DMS153 treated with DMSO at 0.1 percent for 48 hours (cell line): ENCODE data around the gene CALB2.
"Not testable (repeated sequence)": the region's sequence is repeated elsewhere in the genome, so short reads cannot be mapped to it uniquely, and the experiment has no call there.

Source experiments
- DNase-seq: peaks from one replicate; lab custom pipeline; 2025; ENCODE audit not compliant: unreplicated experiment; lab: John Stamatoyannopoulos, UW

CALB2 gene, protein sequence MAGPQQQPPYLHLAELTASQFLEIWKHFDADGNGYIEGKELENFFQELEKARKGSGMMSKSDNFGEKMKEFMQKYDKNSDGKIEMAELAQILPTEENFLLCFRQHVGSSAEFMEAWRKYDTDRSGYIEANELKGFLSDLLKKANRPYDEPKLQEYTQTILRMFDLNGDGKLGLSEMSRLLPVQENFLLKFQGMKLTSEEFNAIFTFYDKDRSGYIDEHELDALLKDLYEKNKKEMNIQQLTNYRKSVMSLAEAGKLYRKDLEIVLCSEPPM

DNA sequence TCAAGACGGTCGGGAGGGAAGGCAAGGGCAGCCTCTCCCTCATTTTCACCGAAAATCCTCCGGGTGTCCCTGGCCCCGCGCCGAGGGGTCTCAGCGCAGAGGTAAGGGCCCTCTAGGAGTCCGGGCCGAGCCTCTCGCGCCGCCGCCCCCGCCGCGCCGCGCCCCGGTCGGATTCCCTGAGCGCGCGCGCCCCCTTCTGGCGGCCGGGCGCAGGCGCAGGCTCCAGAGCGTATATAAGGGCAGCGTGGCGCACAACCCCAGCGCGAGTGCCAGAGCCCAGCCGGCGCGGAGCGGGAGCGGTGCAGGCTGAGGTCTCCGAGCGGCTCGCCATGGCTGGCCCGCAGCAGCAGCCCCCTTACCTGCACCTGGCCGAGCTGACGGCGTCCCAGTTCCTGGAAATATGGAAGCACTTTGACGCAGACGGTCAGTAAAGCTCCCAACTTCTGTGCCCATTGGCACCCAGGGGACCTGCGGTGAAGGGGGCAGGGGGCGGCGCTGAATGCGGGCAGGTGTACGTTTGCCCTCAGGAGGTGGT is at the start of gene CALB2:
TSS of gene CALB2 (plus strand) at position 260 of the 535 bp plus-strand sequence. CDS start at position 330, 70 bp downstream.
- peak; percentile 39 for DNase-seq

DNA sequence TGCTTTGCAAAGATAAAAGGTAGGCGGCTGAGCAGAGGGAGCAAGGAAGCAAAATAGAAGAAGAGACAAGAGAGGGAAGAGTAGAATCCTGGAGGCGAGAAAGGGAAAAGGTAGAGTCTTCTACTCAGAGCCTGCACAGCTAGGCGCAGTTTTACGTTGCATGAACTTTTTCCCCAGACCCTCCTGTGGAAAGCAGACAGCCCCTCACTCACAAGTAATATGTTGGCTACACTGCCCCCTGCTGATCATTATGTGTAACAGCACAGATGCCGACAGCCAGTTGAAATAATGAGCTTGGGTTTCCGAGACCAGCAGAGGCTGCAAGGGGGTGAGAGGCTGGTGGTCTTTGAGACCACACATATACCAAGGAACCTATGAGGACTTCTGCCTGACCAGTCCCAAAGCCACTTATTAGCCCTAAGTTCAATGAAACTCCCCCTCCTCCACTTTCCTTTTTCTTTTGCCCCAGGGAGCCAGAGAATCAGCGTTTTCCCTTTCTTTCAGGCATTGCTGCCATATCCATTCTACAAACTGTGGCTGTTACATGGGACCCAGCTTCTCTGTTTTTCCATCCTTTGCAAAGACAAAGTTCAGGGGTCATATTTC is 46.9 kb upstream of the CALB2 start:
- DNase-seq = peak; percentile 17

DNA sequence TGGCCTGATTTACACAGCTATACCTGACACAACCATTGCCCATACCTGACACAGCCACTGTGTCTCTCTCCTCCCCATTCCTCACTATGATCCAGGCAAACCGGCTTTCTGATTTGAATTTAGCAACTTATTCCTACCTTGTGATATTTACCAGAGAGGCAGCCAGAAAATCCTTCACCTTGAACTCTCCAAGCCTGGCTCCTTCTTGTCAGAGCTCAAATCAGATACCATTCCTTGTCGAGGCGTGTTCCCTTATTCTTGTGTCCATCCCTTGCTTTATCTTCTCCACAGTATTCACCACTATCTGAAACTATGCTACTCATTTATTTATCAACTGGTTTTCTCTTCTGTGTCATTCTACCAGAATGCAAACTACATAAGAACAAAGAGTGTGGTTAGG is 44.9 kb upstream of the CALB2 start:
- DNase-seq = not testable (repeated sequence)

DNA sequence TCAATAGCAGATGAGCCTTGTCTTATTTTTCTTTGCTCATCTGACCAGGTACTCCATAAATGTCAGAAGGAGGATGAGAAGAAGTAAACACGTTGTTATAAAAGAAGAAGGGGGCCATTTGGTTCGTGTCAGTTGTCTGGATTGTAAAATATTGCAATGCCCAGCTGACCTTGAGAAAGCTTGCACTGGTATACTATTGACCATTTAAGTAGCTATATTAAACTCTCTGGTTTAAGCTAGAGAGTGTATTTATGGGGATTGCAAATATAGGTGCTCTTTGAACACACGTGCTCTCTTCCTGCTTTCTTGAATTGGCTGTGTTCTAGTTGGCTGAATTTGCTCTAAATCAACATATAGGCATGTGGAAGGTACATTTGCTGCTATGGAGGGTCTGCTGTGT is 43.3 kb upstream of the CALB2 start:
- DNase-seq = no peak

DNA sequence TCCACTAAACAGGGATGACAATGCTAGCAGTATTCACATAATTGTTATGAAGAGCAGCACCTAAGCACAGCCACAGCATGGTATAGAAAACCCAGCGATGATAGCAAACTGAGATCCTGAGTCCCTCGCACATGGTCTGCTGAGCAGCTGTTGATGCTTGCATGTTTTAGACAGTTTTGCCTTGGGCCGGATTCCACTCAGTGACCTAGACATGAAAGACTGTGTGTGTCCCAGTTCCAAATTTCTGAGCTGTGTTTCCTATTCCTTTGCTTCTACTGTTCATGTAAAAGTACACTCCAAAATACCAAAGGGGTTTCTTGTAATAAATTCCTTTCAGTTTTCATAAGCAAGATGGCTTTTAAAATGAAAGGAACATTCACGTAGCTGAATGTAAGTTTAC is 38.5 kb upstream of the CALB2 start:
- no peak for DNase-seq

DNA sequence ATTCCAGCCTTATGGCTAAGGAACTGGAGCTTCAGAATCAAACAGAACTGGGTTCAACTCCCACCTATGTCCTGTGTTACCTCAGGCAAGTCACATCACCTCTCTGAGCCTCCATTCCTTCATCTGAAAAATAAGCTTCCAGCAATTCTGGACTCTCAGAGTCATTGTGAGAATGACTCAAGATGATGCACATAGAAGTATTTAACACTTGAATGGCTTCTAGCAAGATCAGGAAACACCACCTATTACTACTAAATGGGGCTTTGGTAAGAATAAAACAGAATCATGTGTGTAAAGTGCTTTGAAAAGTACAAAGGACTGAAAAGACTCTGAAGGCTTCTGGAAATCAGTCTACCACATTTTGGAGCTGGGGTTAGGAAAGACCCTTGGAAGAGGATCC is 30.8 kb upstream of the CALB2 start:
- no peak for DNase-seq

DNA sequence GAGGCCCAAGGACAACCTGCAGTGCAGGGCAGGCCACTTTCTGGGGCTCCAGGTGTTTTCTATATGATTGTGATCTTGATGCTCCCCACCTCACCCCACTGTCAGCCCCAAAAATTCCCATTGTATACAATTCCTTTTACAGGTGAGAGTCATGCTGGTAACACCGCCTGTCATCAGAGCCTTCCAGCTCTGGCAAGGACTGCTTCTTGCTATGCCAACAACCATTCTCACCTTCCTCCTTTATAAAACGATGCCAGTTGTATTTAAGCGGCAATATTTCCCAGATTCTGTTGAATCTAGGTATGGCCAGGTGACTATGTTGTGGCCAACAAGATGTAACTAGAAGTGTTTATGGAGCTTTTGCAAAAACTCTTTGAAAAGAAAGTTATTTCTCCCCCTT is 30.4 kb upstream of the CALB2 start:
- no peak for DNase-seq

DNA sequence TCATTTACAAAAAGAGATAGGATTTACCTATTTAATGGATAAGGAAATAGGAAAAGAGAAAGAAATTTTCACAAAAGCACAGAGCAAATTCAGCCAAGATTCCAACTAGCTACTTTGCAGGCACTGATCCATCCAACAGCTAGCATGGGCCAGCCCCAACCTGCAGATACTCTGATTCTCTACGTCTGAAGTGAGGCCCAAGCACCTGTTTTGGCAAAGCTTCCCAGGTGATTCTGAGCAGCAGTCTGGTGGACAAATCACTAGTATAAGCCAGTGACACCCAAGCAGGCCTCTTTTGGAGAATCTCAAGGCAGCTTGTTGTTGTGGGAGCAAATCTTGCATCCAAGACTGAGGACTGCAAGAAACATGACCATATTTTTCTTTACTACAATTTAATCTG is 20.9 kb upstream of the CALB2 start:
- no peak for DNase-seq

DNA sequence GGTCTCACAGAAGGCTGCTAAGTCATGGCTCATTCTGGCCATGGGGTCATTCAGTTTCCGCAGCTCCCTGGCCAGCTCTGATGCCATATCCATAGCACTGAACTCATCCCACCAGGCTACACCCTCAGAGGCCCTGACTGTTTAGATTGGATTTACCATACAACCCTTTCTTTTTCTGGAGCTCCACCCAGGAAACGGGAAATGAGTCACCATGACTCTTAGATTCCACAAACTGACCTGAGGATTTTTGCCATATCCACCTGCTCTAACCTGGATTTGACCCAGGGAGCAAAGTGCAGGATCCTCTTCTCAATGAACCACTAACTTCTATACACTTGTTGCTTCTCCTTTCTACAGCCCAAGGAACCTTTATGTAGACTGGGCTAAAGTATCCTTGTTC is 20.3 kb upstream of the CALB2 start:
- no peak for DNase-seq

DNA sequence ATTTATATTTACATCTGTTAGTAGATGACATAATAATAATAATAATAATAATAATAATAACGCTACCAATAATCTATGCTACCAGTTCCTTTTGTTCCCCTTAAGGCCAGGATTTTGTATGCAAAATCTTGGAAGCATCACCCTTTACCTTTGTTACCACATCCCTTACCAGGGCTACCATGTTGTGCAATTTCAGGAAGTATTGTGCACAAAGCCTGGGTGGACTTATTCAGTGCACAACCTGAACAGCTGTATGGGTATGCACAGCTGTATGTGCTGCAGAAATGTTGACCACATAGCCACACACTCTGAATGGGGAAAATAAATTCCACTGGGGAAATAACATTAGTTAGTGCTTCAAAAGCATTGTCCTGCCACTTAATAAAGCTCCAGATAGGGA is 19.9 kb upstream of the CALB2 start:
- no peak for DNase-seq

DNA sequence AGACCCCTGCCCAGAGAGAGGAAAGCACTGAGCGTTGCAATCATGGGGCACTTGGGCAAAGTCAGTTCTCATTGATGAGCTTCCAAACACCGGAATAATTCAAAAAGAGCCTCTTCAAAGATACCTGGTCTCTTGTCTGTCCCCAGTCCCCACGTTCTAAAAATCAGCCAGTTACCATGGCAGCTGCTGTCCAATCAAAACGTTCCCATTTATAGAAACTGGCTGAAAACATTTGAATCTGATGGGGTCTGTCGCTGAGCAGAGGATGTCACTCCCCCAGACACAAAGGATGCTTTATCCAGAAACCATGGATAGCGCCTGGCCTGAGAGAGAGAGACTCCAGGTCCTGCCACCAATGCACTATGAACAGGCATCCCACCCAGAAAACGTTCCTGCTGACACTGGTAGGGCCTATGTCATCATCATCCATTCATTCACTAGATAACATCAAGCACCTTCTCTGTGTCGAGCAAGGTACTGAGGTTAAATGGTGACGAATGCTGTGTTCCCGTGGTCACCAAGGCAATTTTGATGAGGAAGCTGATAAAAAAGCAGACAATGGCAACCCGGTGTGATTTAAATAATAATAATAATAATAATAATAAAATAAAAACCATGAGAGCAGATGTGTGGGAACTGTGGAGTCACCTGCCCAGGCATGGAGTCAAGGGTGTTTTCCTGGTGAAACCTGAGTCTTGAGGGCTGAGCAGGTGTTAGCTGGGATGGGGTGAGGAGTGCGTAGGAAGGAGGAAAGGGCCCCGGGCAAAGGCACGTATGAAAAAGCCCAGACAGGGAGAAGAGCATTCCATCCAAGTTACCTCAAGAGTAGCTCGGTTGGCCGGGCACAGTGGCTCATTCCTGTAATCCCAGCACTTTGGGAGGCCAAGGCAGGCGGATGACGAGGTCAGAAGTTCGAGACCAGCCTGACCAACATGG is 19.0 kb upstream of the CALB2 start:
- DNase-seq = no peak

DNA sequence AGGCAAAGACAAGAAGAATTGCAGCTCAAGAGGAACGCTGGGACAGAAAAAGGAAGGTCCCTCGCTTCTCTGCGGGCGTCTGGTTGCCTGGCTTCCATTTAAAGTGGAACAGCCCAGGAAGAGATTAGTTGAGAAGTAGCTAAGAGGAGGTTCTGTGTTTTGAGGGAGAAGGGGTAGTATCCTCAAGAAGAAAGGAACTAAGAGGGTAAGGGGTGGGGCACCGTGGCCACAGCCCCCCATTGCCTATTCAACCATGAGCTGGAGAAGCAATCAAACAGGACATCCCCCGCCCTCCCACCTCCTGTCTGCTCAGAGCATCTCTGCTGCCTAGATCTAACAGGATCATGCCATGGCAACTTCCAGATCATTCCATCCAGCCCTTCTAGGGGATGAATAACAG is 18.1 kb upstream of the CALB2 start:
- DNase-seq = no peak

DNA sequence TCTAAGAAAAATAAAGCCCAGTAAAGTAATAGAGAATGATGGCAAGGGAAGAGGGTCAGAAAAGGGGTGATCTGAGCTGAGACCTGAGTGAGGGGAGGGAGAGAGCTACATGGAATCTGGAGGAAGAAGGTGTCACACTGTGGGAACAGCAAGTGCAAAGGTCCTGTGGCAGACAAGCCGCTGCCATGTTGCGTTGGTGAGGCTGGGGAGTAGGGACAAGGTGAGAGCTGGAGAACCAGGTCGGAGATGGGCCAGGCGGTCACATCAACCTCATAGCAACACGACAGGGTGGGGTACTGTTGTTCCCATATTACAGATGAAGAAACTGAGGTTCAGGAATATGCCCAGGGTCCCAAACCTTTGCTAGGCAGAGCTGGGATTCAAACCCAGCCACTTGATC is 16.6 kb upstream of the CALB2 start:
- DNase-seq = no peak

DNA sequence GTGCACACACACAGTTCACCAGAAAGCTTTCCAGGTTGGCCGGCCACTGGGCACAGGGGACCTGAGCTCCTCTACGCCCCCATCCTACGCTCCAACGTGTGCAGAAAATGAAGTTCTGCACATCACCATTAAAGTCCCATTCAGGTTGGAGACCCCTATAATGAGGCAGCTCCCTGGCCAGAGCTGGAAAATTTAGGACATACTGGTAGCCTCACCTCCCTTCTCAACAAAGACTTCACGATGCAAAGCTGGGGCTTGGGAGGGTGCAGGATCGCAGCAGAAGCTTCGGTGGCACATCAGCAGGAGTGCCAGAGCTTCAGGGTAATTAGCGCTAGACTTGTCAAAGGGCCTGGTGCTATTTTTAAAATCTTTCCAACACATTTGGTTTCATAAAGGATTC is 15.4 kb upstream of the CALB2 start:
- DNase-seq = no peak

DNA sequence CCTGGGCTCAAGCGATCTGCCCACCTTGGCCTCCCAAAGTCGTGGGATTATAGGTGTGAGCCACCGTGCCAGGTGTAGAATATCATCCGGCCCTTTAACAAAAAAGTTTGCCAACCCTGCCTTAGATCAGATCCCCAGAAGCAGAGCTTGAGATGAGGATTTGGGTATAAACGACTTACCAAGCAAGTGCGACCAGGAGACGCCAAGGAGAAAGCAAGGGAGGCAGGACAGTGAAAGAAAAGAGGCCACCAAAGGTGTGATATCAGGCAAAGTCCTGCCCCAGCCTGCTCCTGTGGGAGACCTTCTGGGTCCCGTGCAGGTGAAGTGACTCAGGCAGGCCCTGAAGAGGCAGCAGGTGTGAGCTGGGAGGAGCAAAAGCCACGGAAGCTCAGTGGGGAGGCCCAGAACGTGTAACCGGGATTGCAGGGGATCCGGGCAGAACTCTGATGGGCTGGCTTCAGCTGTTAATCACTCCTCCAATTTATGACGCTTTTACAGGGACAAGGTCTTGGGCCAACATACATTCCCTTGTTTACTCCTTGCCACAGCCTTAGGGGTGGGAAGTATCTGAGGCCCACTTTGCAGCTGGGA is 14.1 kb upstream of the CALB2 start:
- no peak for DNase-seq

DNA sequence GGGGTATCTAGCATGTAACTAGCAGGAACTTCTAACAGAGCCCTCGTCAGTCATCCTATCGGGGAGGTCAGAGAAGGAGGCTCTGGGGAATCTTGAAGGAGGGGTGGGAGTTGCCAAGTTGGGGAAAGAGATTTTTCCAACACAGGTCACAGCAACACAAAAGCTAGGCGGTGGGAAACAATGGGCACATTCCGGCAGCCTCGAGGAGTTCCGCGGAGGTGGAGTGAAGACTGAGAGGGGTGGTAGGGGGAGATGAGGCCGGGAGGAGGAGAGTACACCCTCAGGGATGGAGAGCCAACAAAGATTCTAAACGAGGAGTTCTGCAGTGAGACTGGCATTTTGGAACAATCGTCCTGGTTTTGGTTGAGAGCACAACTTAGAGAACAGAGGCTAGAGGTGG is 13.5 kb upstream of the CALB2 start:
- no peak for DNase-seq

DNA sequence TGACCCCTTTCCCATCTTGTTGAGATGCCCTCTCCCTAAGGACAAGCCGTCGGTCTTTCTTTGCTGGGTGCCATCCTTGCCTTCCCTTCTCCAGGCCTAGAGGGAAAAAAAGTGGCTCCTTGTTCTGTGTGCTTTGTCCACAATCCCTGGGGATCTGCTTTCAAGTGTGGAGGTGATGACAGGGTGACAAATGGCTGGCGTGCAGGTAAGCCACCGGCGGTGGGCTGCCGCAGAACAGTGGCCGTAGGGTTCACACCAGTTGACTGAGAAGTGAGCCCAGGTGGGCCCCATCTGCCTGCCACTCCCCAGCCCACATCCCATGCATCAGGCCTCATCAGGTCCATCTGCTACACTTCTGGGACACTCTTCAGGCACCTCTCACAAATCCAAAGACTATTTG is 11.4 kb upstream of the CALB2 start:
- peak; percentile 33 for DNase-seq

DNA sequence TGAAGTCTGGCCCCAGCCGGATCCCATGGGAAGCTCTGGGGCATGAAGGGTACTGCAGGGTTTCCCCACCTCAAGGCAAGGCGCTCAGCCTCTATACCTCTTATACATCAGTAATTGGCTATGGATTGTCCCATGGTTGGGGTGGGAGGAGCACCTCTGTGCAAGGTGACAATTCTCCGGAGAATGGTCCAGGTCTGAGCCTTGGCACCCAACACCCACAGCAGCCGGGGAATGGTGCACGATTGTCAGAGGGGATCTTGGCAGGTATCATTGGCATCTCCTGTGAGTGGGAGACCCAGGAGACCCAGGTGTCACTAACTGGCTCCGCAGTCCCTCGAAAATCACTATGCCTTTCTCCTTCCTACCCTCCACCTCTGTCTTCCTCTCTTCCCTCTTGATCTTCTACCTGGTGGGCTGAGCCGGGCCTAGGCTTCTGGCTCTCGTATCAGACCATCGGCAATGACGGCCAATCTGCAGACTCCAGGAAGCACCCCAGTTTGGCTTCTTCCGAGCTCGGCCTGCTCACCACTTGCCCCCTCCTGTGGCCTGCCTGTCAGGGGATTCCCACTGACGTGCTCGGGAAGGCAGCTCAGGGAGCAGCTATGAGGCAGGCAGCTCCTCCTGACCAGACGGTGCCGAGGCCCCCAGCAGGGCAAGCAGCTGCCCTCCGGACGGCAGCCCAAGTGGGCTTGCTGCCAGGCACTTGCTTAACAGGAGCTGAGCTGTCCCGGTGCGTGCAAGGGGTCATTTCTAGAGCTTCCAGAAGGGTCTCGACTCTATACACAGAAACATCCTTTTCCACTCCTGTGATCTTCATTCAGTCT is 10.0 kb upstream of the CALB2 start:
- no peak for DNase-seq

DNA sequence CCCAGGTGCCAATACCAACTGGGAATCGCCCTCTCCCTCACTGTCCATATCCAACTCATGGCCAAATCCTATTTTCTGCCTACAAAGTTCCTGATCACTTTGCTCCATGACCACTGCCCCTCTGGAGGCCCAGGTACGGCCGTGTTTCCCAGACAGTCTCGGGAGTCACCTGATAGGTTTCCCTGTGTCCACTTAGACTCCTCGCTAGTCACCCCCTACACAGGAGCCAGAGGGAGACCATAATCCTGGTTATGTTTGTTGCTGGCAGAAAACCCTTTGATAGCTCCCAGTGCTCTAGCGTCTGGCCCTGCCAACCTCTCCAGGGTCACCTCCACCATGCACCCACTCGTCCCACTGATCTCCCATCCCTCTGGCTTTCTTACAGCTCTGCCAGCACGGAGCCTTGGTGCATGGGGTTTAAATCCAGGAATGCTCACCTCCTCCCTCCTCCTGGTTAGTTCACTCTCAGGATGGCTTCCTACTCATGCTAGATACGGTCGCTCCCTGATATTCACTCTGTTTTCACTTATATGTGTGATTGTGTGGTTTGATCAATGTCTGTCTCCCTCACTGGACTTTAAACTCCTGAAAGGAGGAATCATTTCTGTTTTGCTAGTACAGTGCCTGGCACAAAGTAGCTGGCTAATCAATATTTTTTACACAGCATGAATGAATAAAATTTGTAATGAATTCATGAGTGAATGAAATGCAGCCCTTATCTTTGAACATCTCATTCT is 7.5 kb upstream of the CALB2 start:
- DNase-seq = no peak

DNA sequence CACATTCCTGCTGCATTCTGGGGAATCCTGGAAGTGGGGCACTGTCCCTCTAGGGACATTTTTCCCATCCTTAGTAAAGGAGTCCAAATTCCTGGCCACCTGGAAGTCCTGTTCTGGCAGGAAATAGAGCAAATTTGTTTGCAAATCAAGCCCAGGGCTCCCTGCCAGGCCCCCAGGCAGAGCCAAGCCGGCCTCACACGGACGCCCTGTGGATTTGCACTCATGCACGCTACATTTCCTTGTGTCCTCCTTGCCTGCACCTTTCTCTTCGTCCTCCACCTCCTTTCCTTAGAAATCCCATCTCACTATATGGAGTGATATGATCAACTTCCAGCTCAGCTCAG is 7.0 kb upstream of the CALB2 start:
- no peak for DNase-seq
